Measurements from ENCODE around the gene EFR3B. TPM values are rescaled to one million over a fixed set of nuclear protein-coding genes. Genes with fewer than 3 reads are reported as not detected.

Gene EFR3B
- total RNA-seq, 1 experiment from 2014 or later = 7.0 TPM

DNA sequence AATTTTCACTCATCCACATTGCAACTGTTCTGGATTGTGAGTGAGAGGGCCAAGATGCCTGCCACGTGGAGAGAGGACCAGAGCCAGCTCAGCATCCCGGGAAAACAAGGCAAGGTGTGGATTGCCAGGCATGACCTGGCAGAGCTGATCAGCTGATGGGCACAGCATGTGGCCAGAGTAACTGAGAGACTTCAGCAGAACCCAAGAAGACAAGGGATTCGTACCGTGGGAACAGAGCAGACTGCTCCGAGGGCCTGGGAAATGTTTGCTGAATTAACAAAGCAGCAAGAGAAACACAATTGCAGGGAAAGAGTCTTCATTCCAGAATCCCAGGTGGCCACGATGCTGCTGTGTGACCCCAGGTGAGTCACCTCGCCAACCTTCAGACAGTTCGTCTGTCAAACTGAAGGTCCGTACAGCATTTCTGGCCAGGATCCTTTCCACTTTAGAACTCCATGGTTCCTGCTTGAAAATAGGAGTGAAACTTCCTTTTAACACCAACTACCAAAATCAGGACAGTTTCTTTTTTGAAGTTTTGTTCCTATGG lies 152.8 kb downstream of the EFR3B start:
- H2BK15ac ChIP-seq (ENCODE audit: low read depth, low read length) = no peak overlapping the region
- H3K27me3 ChIP-seq (ENCODE audit: insufficient read depth, low read length) = no peaks in the 10 kb centered on the region
- no peaks in the 10 kb centered on the region for H4K20me1 ChIP-seq (ENCODE audit: control insufficient read depth, insufficient read depth, insufficient read length)
- H3K4ac ChIP-seq (ENCODE audit: low read depth, low read length) = no peak overlapping the region
- no peak overlapping the region for H3K27ac ChIP-seq (ENCODE audit: insufficient read length, low read depth, low read length)
- Mint-ChIP-seq H3K36me3 (ENCODE audit: insufficient read depth in 1 of 3, low read depth in 3 of 3) (no peaks in the 10 kb centered on the region), H3K27ac (peak overlapping the region in 1 of 3 experiments; percentile 9; a peak in 1 of 7 replicates), H3K27me3 (ENCODE audit: low read depth) (peaks cover 5% of the 10 kb centered on the region; the same call in 1 of the 2 replicates), H3K4me1 (peaks cover 18 to 19% of the 10 kb centered on the region in 2 experiments), H3K9me3 (no peaks in the 10 kb centered on the region; a peak in 1 of 5 replicates), H3K4me3 (no peak overlapping the region)
- H4K5ac ChIP-seq (ENCODE audit: insufficient read length, low read depth, low read length) = no peak overlapping the region
- no peaks in the 10 kb centered on the region for H3K4me1 ChIP-seq (ENCODE audit: insufficient read depth, low read length)
- no peak overlapping the region for H3K18ac ChIP-seq (ENCODE audit: insufficient read length, low read depth, low read length)
- no peak overlapping the region for H2BK120ac ChIP-seq (ENCODE audit: low read depth, low read length, poor library complexity, severe bottlenecking)
- TF ChIP-seq, protein P1, sequence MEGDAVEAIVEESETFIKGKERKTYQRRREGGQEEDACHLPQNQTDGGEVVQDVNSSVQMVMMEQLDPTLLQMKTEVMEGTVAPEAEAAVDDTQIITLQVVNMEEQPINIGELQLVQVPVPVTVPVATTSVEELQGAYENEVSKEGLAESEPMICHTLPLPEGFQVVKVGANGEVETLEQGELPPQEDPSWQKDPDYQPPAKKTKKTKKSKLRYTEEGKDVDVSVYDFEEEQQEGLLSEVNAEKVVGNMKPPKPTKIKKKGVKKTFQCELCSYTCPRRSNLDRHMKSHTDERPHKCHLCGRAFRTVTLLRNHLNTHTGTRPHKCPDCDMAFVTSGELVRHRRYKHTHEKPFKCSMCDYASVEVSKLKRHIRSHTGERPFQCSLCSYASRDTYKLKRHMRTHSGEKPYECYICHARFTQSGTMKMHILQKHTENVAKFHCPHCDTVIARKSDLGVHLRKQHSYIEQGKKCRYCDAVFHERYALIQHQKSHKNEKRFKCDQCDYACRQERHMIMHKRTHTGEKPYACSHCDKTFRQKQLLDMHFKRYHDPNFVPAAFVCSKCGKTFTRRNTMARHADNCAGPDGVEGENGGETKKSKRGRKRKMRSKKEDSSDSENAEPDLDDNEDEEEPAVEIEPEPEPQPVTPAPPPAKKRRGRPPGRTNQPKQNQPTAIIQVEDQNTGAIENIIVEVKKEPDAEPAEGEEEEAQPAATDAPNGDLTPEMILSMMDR (conservative IDR thresholded peaks at IDR 0.05) = no peak
- no peaks in the 10 kb centered on the region for H3K79me2 ChIP-seq (ENCODE audit: insufficient read depth, low read length)
- H3K9ac ChIP-seq (ENCODE audit: extremely low read depth, insufficient read length, low read length) = no peak overlapping the region
- H4K91ac ChIP-seq (ENCODE audit: insufficient read length, low read depth, low read length) = no peak overlapping the region
- no peak overlapping the region for H3K56ac ChIP-seq (ENCODE audit: insufficient read length, low read depth, low read length)
- no peaks in the 10 kb centered on the region for H3K23me2 ChIP-seq (ENCODE audit: insufficient read length, low read depth, low read length, poor library complexity, severe bottlenecking)
- H3K23ac ChIP-seq (ENCODE audit: insufficient read length, low read depth, low read length) = no peak overlapping the region
- no peak overlapping the region for H4K8ac ChIP-seq (replicated peaks; ENCODE audit: insufficient read length, low read depth, low read length)
- no peaks in the 10 kb centered on the region for H3K9me3 ChIP-seq (ENCODE audit: control insufficient read depth, low read depth, low read length)
- H2AFZ ChIP-seq (ENCODE audit: low read length) = no peak overlapping the region
- H3K14ac ChIP-seq (ENCODE audit: insufficient read depth, low read length) = no peak overlapping the region
- no peak overlapping the region for H2BK5ac ChIP-seq (ENCODE audit: insufficient read length, low read length)
- no CpG with 5 or more reads among the region's 9 CpGs for WGBS (ENCODE audit: extremely low coverage, insufficient read length, low lambda C conversion rate)
- no peak overlapping the region for H3K4me2 ChIP-seq (ENCODE audit: insufficient read depth, insufficient read length, low read length)
- H2BK20ac ChIP-seq (ENCODE audit: low read depth, low read length, poor library complexity, severe bottlenecking) = no peak overlapping the region
- H3T11ph ChIP-seq (ENCODE audit: low read length) = no peak overlapping the region
- no peak for DNase-seq
- H3K79me1 ChIP-seq (ENCODE audit: insufficient read depth, low read depth, low read length, poor library complexity, severe bottlenecking) = no peaks in the 10 kb centered on the region
- H2BK12ac ChIP-seq (ENCODE audit: insufficient read length, low read depth, low read length) = no peak overlapping the region
- H2AK5ac ChIP-seq (ENCODE audit: insufficient read length, low read length) = no peak overlapping the region
